Glomerular visceral epithelial cell (primary cell): ENCODE data around the gene WBP1.
"Not testable (repeated sequence)": the region's sequence is repeated elsewhere in the genome, so short reads cannot be mapped to it uniquely, and the experiment has no call there.

ENCODE experiments used
- DNase-seq: peaks from one replicate; pipeline ENCODE4 v3.0.0-alpha.2; 2016; ENCODE audit errors: extremely low spot score

The WBP1 gene

GRCh38 chr2:74454654-74455511 is 3.4 kb upstream of the WBP1 start, which contains the start of gene INO80B:
Gene INO80B, plus strand, starts transcription at chr2:74455087. Its CDS starts 30 bp downstream, at chr2:74455117.
- DNase-seq = peak; percentile 96

- DNase-seq = no peak
These were observed 1.1 kb upstream of the WBP1 start for GRCh38 chr2:74457129-74457548.

- peak; percentile 63 for DNase-seq
These were observed 598 bp upstream of the WBP1 start for GRCh38 chr2:74457549-74458131.

- DNase-seq = no peak
These were observed 713 bp downstream of the WBP1 start for GRCh38 chr2:74458938-74459363.

- DNase-seq = not testable (repeated sequence)
These were observed 1.4 kb downstream of the WBP1 start for GRCh38 chr2:74459503-74460118.

GRCh38 chr2:74460187-74460586 is 1.9 kb downstream of the WBP1 start:
- DNase-seq = not testable (repeated sequence)

- DNase-seq = no peak
These were observed 3.2 kb downstream of the WBP1 start for GRCh38 chr2:74461187-74462053.

GRCh38 chr2:74462054-74462785 is 4.0 kb downstream of the WBP1 start:
- no peak for DNase-seq

- DNase-seq = no peak
These were observed 4.5 kb downstream of the WBP1 start for GRCh38 chr2:74462786-74463105.

GRCh38 chr2:74464406-74464805 is 6.2 kb downstream of the WBP1 start:
- DNase-seq = no peak

- DNase-seq = not testable (repeated sequence)
These were observed 12.5 kb downstream of the WBP1 start for GRCh38 chr2:74470742-74471141.

- no peak for DNase-seq
These were observed 13.3 kb downstream of the WBP1 start for GRCh38 chr2:74471332-74472065.

GRCh38 chr2:74472086-74472944 is 14.1 kb downstream of the WBP1 start, which contains the start of gene MRPL53:
Gene MRPL53, minus strand, starts transcription at chr2:74472680. Its CDS starts 20 bp downstream, at chr2:74472660.
- DNase-seq = peak; percentile 92

- no peak for DNase-seq
These were observed 14.7 kb downstream of the WBP1 start for GRCh38 chr2:74472945-74473258.

GRCh38 chr2:74474481-74474880 is 16.2 kb downstream of the WBP1 start:
- no peak for DNase-seq

GRCh38 chr2:74474899-74475298 is 16.7 kb downstream of the WBP1 start:
- DNase-seq = no peak

GRCh38 chr2:74481431-74481830 is 23.2 kb downstream of the WBP1 start:
- no peak for DNase-seq

GRCh38 chr2:74481961-74482800 is 23.9 kb downstream of the WBP1 start:
- DNase-seq = no peak
